ENCODE measurements around the gene ZNG1A. TPM values are rescaled to one million over a fixed set of nuclear protein-coding genes. Genes with fewer than 3 reads are reported as not detected.

The ZNG1A gene
- total RNA-seq, 1 experiment from 2014 or later = 34.6 TPM

- ChIA-PET POLR2A (no interaction called here), CTCF (no interaction called here)
- intact Hi-C loops (cut with micrococcal nuclease; ENCODE audit: unreplicated experiment) = loop anchor here (5.0 kb wide), 1 partner anchor 70 kb away; no protein-coding TSS in a partner anchor
- H3K27me3 ChIP-seq (replicated peaks; ENCODE audit: control insufficient read depth, insufficient read depth, low read length) = no peaks in the 10 kb centered on the region
- Mint-ChIP-seq H3K27me3 (ENCODE audit: insufficient read depth, unreplicated experiment) (no peaks in the 10 kb centered on the region), H3K4me3 (ENCODE audit: unreplicated experiment) (no peak overlapping the region), H3K27ac (ENCODE audit: unreplicated experiment) (no peak overlapping the region), H3K4me1 (ENCODE audit: low read depth, unreplicated experiment) (peaks cover 13% of the 10 kb centered on the region), H3K9me3 (ENCODE audit: unreplicated experiment) (no peaks in the 10 kb centered on the region), H3K36me3 (ENCODE audit: insufficient read depth, unreplicated experiment) (no peaks in the 10 kb centered on the region)
- TF ChIP-seq CTCF (IDR thresholded peaks at IDR 0.05; ENCODE audit: insufficient read depth in 1 of 2, low read depth in 1 of 2, low read length in 1 of 2, severe bottlenecking in 1 of 2, unreplicated experiment in 1 of 2) = no peak
- no peaks in the 10 kb centered on the region for H3K9me3 ChIP-seq
- no peaks in the 10 kb centered on the region for H3K36me3 ChIP-seq (ENCODE audit: control insufficient read depth, insufficient read depth, low read length)
- BruUV-seq (replicated peaks) = no TSS peak
- peaks cover 25% of the 10 kb centered on the region for H3K4me1 ChIP-seq
- no peak for DNase-seq
- no peak overlapping the region for H3K4me3 ChIP-seq (ENCODE audit: low read depth, low read length)
Observed at GRCh38 chr9:216866-217265, 38.0 kb upstream of the ZNG1A start.

GRCh38 chr9:215631-216155, 36.8 kb upstream of the ZNG1A start:
- intact Hi-C loops (cut with micrococcal nuclease; ENCODE audit: unreplicated experiment) = loop anchor here (1.0 to 5.0 kb wide), 2 partner anchors 72 to 121 kb away; no protein-coding TSS in a partner anchor
- peaks cover 25% of the 10 kb centered on the region for H3K4me1 ChIP-seq

More at GRCh38 chr9:215631-216155, 36.8 kb upstream of the ZNG1A start:
- BruUV-seq (replicated peaks) = TSS peak; percentile 54
- Mint-ChIP-seq H3K36me3 (ENCODE audit: insufficient read depth, unreplicated experiment) (no peaks in the 10 kb centered on the region), H3K4me1 (ENCODE audit: low read depth, unreplicated experiment) (peaks cover 13% of the 10 kb centered on the region), H3K4me3 (ENCODE audit: unreplicated experiment) (peak overlapping the region; percentile 77), H3K27me3 (ENCODE audit: insufficient read depth, unreplicated experiment) (no peaks in the 10 kb centered on the region), H3K9me3 (ENCODE audit: unreplicated experiment) (no peaks in the 10 kb centered on the region), H3K27ac (ENCODE audit: unreplicated experiment) (peak overlapping the region; percentile 61)
- no peak for TF ChIP-seq CTCF (IDR thresholded peaks at IDR 0.05; ENCODE audit: insufficient read depth in 1 of 2, low read depth in 1 of 2, low read length in 1 of 2, severe bottlenecking in 1 of 2, unreplicated experiment in 1 of 2)
- DNase-seq = no peak
- no peaks in the 10 kb centered on the region for H3K9me3 ChIP-seq
- POLR2A ChIA-PET = no interaction called here
- no peaks in the 10 kb centered on the region for H3K27me3 ChIP-seq (replicated peaks; ENCODE audit: control insufficient read depth, insufficient read depth, low read length)
- no peaks in the 10 kb centered on the region for H3K36me3 ChIP-seq (ENCODE audit: control insufficient read depth, insufficient read depth, low read length)
- CTCF ChIA-PET = interaction anchor here (0.9 to 1.4 kb wide), 2 partner anchors 72 to 121 kb away, joined by 3 to 4 read pairs; no protein-coding TSS in a partner anchor
- peak overlapping the region; percentile 66 for H3K4me3 ChIP-seq (ENCODE audit: low read depth, low read length)
